Astrocyte of the spinal cord (primary cell): ENCODE data around the gene OGFOD3.
"Not testable (repeated sequence)": the region's sequence is repeated elsewhere in the genome, so short reads cannot be mapped to it uniquely, and the experiment has no call there.

ENCODE experiments used
- DNase-seq: peaks from one replicate; pipeline ENCODE4 v3.0.0; 2011; ENCODE audit warnings: low read depth, low spot score
- H3K4me3 ChIP-seq: 2 replicates; pipeline ENCODE4 v1.5.1; 2011; ENCODE audit warnings: low read depth, mild to moderate bottlenecking, low read length, moderate library complexity
- CTCF ChIP-seq: IDR thresholded peaks from 2 replicates; pipeline ENCODE4 v1.5.1; 2012; ENCODE audit warnings: low read depth, mild to moderate bottlenecking, low read length, inconsistent platforms
- in situ Hi-C: cut with HindIII; loops from 2 replicates; pipeline ENCODE4 v1.10.0; 2017; ENCODE audit warnings: low sequenced_read_pairs

The OGFOD3 gene

GRCh38 chr17:82383411-82383810 lies 35.0 kb downstream of the OGFOD3 start:
- no peak overlapping the region for H3K4me3 ChIP-seq
- in situ Hi-C loops, result no loop called here
- no peak for DNase-seq
- no peak for TF ChIP-seq CTCF

- no peak overlapping the region for H3K4me3 ChIP-seq
- in situ Hi-C loops, result no loop called here
- no peak for TF ChIP-seq CTCF
- DNase-seq, result no peak
Measured at GRCh38 chr17:82382933-82383255, 35.5 kb downstream of the OGFOD3 start.

GRCh38 chr17:82382220-82382932 lies 36.0 kb downstream of the OGFOD3 start:
- in situ Hi-C loops, H3K4me3 ChIP-seq, DNase-seq: not testable (repeated sequence)

- DNase-seq, in situ Hi-C loops, H3K4me3 ChIP-seq: not testable (repeated sequence)
Measured at GRCh38 chr17:82381703-82382009, 36.7 kb downstream of the OGFOD3 start.

- no peak for DNase-seq
- H3K4me3 ChIP-seq, result no peak overlapping the region
- in situ Hi-C loops, result no loop called here
- no peak for TF ChIP-seq CTCF
Measured at GRCh38 chr17:82380860-82381702, 37.3 kb downstream of the OGFOD3 start.

- no peak overlapping the region for H3K4me3 ChIP-seq
- in situ Hi-C loops, result no loop called here
- DNase-seq, result no peak
- no peak for TF ChIP-seq CTCF
Measured at GRCh38 chr17:82378741-82379021, 39.7 kb downstream of the OGFOD3 start.

- in situ Hi-C loops, result no loop called here
- H3K4me3 ChIP-seq, result no peak overlapping the region
Measured at GRCh38 chr17:82377924-82378740, 40.3 kb downstream of the OGFOD3 start.

GRCh38 chr17:82377294-82377693 lies 41.1 kb downstream of the OGFOD3 start:
- in situ Hi-C loops, H3K4me3 ChIP-seq, DNase-seq: not testable (repeated sequence)

More at GRCh38 chr17:82377924-82378740, 40.3 kb downstream of the OGFOD3 start:
- TF ChIP-seq CTCF, result no peak
- DNase-seq, result no peak
